H1 (cell line): ENCODE data around the gene TCF7L2. TPM values are rescaled to one million over a fixed set of nuclear protein-coding genes. Genes with fewer than 3 reads are reported as not detected.

Experiments used
- BCL11A ChIP-seq, 2 experiments: IDR thresholded peaks; one replicate each; pipeline ENCODE4 v1.6.1; 2011; ENCODE audit warnings: low read depth in 2 of 2, low read length in 2 of 2, mild to moderate bottlenecking in 2 of 2
- JUN ChIP-seq: IDR thresholded peaks from 2 replicates; pipeline ENCODE4 v1.6.1; 2011; ENCODE audit warnings: low read depth, mild to moderate bottlenecking, improper control_type of control experiment, low read length
- NANOG ChIP-seq: IDR thresholded peaks from 2 replicates; pipeline ENCODE4 v1.6.1; 2011; ENCODE audit warnings: low read length, low read depth, mild to moderate bottlenecking, inconsistent platforms; ENCODE audit not compliant: insufficient read depth, poor library complexity, severe bottlenecking
- RBBP5 ChIP-seq: IDR thresholded peaks from 2 replicates; pipeline ENCODE4 v1.7.1; 2012; ENCODE audit warnings: low read depth, mild to moderate bottlenecking, inconsistent platforms, low read length, moderate library complexity, borderline replicate concordance
- SIN3A ChIP-seq, 2 experiments: IDR thresholded peaks in 1 of 2; conservative IDR thresholded peaks in 1 of 2; 2 replicates each; pipeline ENCODE4 v1.6.1; 2011 to 2012; ENCODE audit warnings: low read length in 2 of 2, improper control_type of control experiment in 1 of 2, low read depth in 1 of 2, mild to moderate bottlenecking in 1 of 2
- TAF7 ChIP-seq: optimal IDR thresholded peaks from 2 replicates; pipeline ENCODE3; 2011; ENCODE audit warnings: low read depth, mild to moderate bottlenecking, inconsistent platforms, low read length, moderate library complexity, borderline replicate concordance
- TEAD4 ChIP-seq: IDR thresholded peaks from 2 replicates; pipeline ENCODE4 v1.6.1; 2012; ENCODE audit warnings: low read depth, low read length, inconsistent platforms, mixed read lengths
- polyA plus RNA-seq, 7 experiments: library from polyadenylated mRNA; depleted of rRNA in 3 of 7; stranded (reverse) in 5 of 7; unstranded in 2 of 7; fragments of >200 nt in 5 of 7; fragments of 200-250 nt in 2 of 7; gene quantifications; 1 replicate in 5 of 7; 2 replicates in 1 of 7; 4 replicates in 1 of 7; pipeline versions ENCODE4 v1.2.1 to v1.2.3, GENCODE V29; 2011 to 2013; ENCODE audit warnings: missing spikeins in 2 of 7, mixed read lengths in 2 of 7
- total RNA-seq: library from RNA; stranded (reverse); fragmentation: NEBNext Ultra II Directional; extraction: Animal tissue kit (Norgen Biotek cat#: 25700); gene quantifications from 2 replicates; pipeline ENCODE4 v1.2.1, GENCODE V29; 2021

TCF7L2 gene
- total and polyA plus RNA-seq, 2 of the 8 experiments (the other 6 are each of a cell fraction or from before 2014, with no cell fraction given), result 33.9 to 67.3 TPM

DNA sequence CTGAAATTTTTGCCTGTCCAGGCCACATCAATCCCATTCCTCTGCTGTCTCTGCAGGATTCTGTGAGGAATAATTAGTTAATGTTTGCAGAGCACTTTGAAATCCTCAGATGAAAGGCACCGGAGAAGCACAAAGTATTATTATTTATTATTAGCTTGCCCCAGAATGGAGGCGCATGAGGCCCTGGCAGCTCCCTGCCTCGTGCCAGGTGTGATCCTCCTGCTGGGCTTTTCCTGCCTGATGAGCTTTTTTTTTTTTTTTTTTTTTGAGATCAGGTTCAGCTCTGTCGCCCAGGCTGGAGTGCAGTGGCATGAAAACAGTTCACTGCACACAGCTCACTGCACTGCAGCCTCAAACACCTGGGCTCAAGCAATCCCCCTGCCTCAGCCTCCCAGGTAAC, 65.2 kb downstream of the TCF7L2 start (continued):
- TF ChIP-seq JUN (no peak), SIN3A (conservative IDR thresholded peaks at IDR 0.05 in 1 of 2, IDR thresholded peaks at IDR 0.05 in 1 of 2; ENCODE audit: low read depth in 1 of 2, low read length in 2 of 2) (no peak), TEAD4 (no peak), RBBP5 (no peak), TAF7 (no peak), BCL11A (IDR thresholded peaks at IDR 0.05; ENCODE audit: low read depth in 2 of 2, low read length in 2 of 2) (no peak), NANOG (no peak)
